Activated CD8-positive, alpha-beta memory T cell treated with anti-CD3 and anti-CD28 coated beads, Interleukin-2, amount 50 U/mL, for 1 hour (primary cell): Measurements from ENCODE around the gene MPHOSPH10.
"Not testable (repeated sequence)": the region's sequence is repeated elsewhere in the genome, so short reads cannot be mapped to it uniquely, and the experiment has no call there.

Source experiments
- DNase-seq: peaks from one replicate; pipeline ENCODE4 v3.0.0-alpha.2; 2020; ENCODE audit errors: extremely low read depth

The MPHOSPH10 gene

GRCh38 chr2:71173096-71173495 is 42.7 kb downstream of the MPHOSPH10 start:
- no peak for DNase-seq

GRCh38 chr2:71174207-71174606 is 43.8 kb downstream of the MPHOSPH10 start:
- DNase-seq = no peak

DNA sequence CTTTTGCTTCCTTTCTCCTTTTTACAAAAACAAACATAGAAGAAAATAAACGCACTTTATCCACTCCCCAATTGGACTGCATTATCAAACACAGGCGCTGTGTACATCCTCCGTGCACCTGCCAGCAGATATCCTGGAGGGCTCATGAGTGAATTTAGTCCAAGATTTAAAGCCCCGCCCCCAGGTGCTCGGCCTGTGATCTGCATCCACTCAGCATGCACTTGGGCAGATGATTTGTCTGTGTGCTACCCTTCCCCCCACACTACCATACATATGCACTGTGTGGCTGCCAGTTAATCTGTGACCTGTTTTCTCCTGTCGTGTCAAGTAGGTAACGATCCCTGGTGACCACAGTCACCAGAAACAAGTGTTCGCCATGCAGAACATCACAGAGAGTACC is 48.4 kb downstream of the MPHOSPH10 start:
- DNase-seq = not testable (repeated sequence)

GRCh38 chr2:71181316-71181715 is 50.9 kb downstream of the MPHOSPH10 start:
- DNase-seq = no peak

GRCh38 chr2:71183306-71184115 is 53.1 kb downstream of the MPHOSPH10 start:
- DNase-seq = not testable (repeated sequence)

- DNase-seq = no peak
These were observed 56.5 kb downstream of the MPHOSPH10 start for GRCh38 chr2:71186973-71187372.

- DNase-seq = no peak
These were observed 57.2 kb downstream of the MPHOSPH10 start for GRCh38 chr2:71187589-71187988.

- no peak for DNase-seq
These were observed 60.5 kb downstream of the MPHOSPH10 start for GRCh38 chr2:71190656-71191569.

DNA sequence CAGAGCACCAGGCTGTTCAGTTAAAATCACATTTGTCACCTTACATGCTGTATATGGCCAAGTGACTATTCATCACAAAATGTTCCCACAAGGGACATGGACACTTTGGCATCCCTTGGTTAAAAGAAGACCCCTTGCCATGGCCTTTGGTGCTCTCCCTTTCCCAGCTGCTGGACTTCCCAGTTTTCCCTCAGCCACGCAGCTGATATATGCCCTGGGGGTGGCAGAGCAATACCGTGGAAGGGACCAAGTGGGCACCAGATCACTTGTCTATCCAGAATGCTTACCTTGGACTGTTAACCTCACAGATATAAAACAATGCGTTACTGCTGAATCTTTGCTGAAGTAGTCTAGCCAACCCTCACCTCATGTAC is 61.1 kb downstream of the MPHOSPH10 start:
- DNase-seq = no peak
